Lung (tissue), 12 donors: ENCODE measurements around the gene TMCC1. TPM values are rescaled to one million over a fixed set of nuclear protein-coding genes. Genes with fewer than 3 reads are reported as not detected.
"Not testable (repeated sequence)": the region's sequence is repeated elsewhere in the genome, so short reads cannot be mapped to it uniquely, and the experiment has no call there.

Experiments used
- ATAC-seq: fragments of 200-7000 bp; cut with Tn5 transposase; one replicate; pipeline ENCODE4 v1.9.1; 2020; ENCODE audit warnings: moderate number of reproducible peaks; ENCODE audit not compliant: insufficient read depth, low FRiP score
- DNase-seq, 3 donors: peaks; one replicate each; pipeline ENCODE4 v3.0.0-alpha.2; 2013 to 2017
- H3K27ac ChIP-seq, 2 donors: one replicate each; pipeline ENCODE4 v1.5.1; 2013; ENCODE audit warnings: mild to moderate bottlenecking in 2 of 2, moderate library complexity in 2 of 2, control low read depth in 1 of 2, inconsistent platforms in 1 of 2, low read depth in 1 of 2, low read length in 1 of 2
- H3K27me3 ChIP-seq, 3 donors: one replicate each; pipeline ENCODE4 v1.5.1; 2013; ENCODE audit warnings: low read length in 2 of 3; ENCODE audit not compliant: control insufficient read depth in 3 of 3, insufficient read depth in 3 of 3
- H3K36me3 ChIP-seq, 4 donors: one replicate each; pipeline ENCODE4 v1.5.1; 2013; ENCODE audit warnings: low read length in 4 of 4, mild to moderate bottlenecking in 1 of 4, moderate library complexity in 1 of 4; ENCODE audit not compliant: control insufficient read depth in 4 of 4, insufficient read depth in 4 of 4
- H3K4me1 ChIP-seq, 5 donors: one replicate each; pipeline ENCODE4 v1.5.1; 2013; ENCODE audit warnings: low read length in 5 of 5, mild to moderate bottlenecking in 2 of 5, moderate library complexity in 1 of 5; ENCODE audit not compliant: control insufficient read depth in 5 of 5, insufficient read depth in 5 of 5
- H3K4me3 ChIP-seq: one replicate; pipeline ENCODE4 v1.5.1; 2013; ENCODE audit warnings: mild to moderate bottlenecking, control low read depth, moderate library complexity
- H3K9ac ChIP-seq, 2 donors: one replicate each; pipeline ENCODE4 v1.5.1; 2013; ENCODE audit warnings: low read length in 2 of 2, control low read depth in 1 of 2; ENCODE audit not compliant: insufficient read depth in 1 of 2
- H3K9me3 ChIP-seq, 4 donors: one replicate each; pipeline ENCODE4 v1.5.1; 2013; ENCODE audit warnings: low read length in 3 of 4, mild to moderate bottlenecking in 1 of 4, moderate library complexity in 1 of 4; ENCODE audit not compliant: control insufficient read depth in 4 of 4, insufficient read depth in 3 of 4
- WGBS, 2 donors: extraction: QIAGEN DNeasy Blood & Tissue Kit; methylation state at CpG; one replicate each; pipeline ENCODE4 v1.1.7; 2013; 5-methylcytosine and 5-hydroxymethylcytosine counted together
- polyA plus RNA-seq, 2 donors: library from polyadenylated mRNA; stranded (reverse); fragments of 200-250 nt; gene quantifications; one replicate each; pipeline ENCODE4 v1.2.1, GENCODE V29; 2013
- total RNA-seq, 2 donors: library from RNA; depleted of rRNA in 1 of 2; stranded (reverse); fragments of >200 nt in 1 of 2; gene quantifications; one replicate each; pipeline ENCODE4 v1.2.1, GENCODE V29; 2014 to 2021
- TF ChIP-seq, protein P1 (sequence below): IDR thresholded peaks from 2 replicates; pipeline ENCODE4 v1.5.1; 2012; ENCODE audit warnings: mild to moderate bottlenecking; ENCODE audit errors: control extremely low read depth, extremely low read depth
- donor health status: control.
- donor health status: control.
- donor health status: Bipolar disorder and iron deficiency.
- donor health status: healthy.
- donor health status: DM: yes; HTN: yes; CAD: no.

Gene TMCC1
- total and polyA plus RNA-seq, 4 donors, result 8.7 to 39.4 (median 22.8) TPM

- not testable (repeated sequence) for H3K4me1 ChIP-seq, ATAC-seq, H3K9me3 ChIP-seq, H3K27ac ChIP-seq, H3K27me3 ChIP-seq, H3K4me3 ChIP-seq, DNase-seq, H3K36me3 ChIP-seq, H3K9ac ChIP-seq
- 69 to 81% methylated on average over 7 of the region's 7 CpGs for WGBS, 2 donors
Measured at GRCh38 chr3:129640985-129641384, 252.5 kb downstream of the TMCC1 start.

DNA sequence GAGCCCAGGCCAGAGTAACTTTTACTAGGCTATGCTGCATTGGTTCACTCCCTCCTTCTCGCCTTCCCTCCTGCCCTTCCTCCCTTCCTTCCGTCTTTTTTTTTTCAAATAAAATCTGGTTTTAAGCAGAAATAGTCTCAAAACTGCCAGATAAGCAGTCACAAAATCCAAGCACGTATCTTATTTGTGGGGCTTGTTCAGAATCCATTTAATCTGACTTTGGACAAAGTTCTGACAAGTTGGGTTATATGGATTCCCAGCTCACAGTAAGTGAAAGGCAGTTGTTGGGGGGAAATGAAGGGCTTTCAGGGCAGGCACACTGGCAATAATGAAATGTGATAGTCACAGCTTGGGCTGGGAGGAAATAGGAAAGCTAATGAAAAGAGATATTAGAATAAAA is 255.0 kb downstream of the TMCC1 start:
- 87 to 89% methylated on average over 3 of the region's 3 CpGs for WGBS, 2 donors
- H3K9ac ChIP-seq, result no peak overlapping the region
- H3K27ac ChIP-seq, result no peak overlapping the region
- H3K27me3 ChIP-seq, result no peaks in the 10 kb centered on the region
- H3K4me3 ChIP-seq, result no peak overlapping the region
- H3K9me3 ChIP-seq, result peaks cover 0 to 7% (median under 1%) of the 10 kb centered on the region in 4 donors
- TF ChIP-seq, protein P1, sequence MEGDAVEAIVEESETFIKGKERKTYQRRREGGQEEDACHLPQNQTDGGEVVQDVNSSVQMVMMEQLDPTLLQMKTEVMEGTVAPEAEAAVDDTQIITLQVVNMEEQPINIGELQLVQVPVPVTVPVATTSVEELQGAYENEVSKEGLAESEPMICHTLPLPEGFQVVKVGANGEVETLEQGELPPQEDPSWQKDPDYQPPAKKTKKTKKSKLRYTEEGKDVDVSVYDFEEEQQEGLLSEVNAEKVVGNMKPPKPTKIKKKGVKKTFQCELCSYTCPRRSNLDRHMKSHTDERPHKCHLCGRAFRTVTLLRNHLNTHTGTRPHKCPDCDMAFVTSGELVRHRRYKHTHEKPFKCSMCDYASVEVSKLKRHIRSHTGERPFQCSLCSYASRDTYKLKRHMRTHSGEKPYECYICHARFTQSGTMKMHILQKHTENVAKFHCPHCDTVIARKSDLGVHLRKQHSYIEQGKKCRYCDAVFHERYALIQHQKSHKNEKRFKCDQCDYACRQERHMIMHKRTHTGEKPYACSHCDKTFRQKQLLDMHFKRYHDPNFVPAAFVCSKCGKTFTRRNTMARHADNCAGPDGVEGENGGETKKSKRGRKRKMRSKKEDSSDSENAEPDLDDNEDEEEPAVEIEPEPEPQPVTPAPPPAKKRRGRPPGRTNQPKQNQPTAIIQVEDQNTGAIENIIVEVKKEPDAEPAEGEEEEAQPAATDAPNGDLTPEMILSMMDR, result no peak
- ATAC-seq (no peak), DNase-seq (no peak)
- peaks cover 0 to 4% (median 0%) of the 10 kb centered on the region in 5 donors for H3K4me1 ChIP-seq
- no peaks in the 10 kb centered on the region for H3K36me3 ChIP-seq

GRCh38 chr3:129636082-129636481 is 257.4 kb downstream of the TMCC1 start:
- Histone ChIP-seq H3K27me3 (no peaks in the 10 kb centered on the region), H3K9ac (no peak overlapping the region), H3K4me1 (peaks cover 0 to 4% (median 0%) of the 10 kb centered on the region in 5 donors)

GRCh38 chr3:129635656-129636055 is 257.9 kb downstream of the TMCC1 start:
- ATAC-seq, result no peak
- H3K9ac ChIP-seq, result no peak overlapping the region
- H3K4me3 ChIP-seq, result no peak overlapping the region
- 96 to 98% methylated on average over 4 of the region's 4 CpGs for WGBS, 2 donors
- DNase-seq, result no peak
- H3K27me3 ChIP-seq, result no peaks in the 10 kb centered on the region
- H3K27ac ChIP-seq, result no peak overlapping the region
- TF ChIP-seq, protein P1, result no peak
- H3K4me1 ChIP-seq, result peaks cover 0 to 4% (median 0%) of the 10 kb centered on the region in 5 donors
- peaks cover 0 to 7% (median under 1%) of the 10 kb centered on the region in 4 donors for H3K9me3 ChIP-seq
- no peaks in the 10 kb centered on the region for H3K36me3 ChIP-seq

More at GRCh38 chr3:129636082-129636481, 257.4 kb downstream of the TMCC1 start:
- ATAC-seq (no peak), DNase-seq (no peak)
- H3K9me3 ChIP-seq, result peaks cover 0 to 7% (median under 1%) of the 10 kb centered on the region in 4 donors
- 89 to 93% methylated on average over 3 of the region's 3 CpGs for WGBS, 2 donors
- no peaks in the 10 kb centered on the region for H3K36me3 ChIP-seq
- TF ChIP-seq, protein P1, result no peak
- H3K27ac ChIP-seq, result no peak overlapping the region
- H3K4me3 ChIP-seq, result no peak overlapping the region
